Panc1 (cell line): ENCODE measurements around the gene PSIP1. TPM values are rescaled to one million over a fixed set of nuclear protein-coding genes. Genes with fewer than 3 reads are reported as not detected.

ENCODE experiments used
- ATAC-seq: fragments of 200-7000 bp; cut with Tn5 transposase; 2 replicates; pipeline ENCODE4 v1.9.1; 2020; ENCODE audit warnings: mild to moderate bottlenecking, moderate library complexity
- BruUV-seq: library from RNA; stranded (reverse); fragments of 400-500 nt; replicated peaks from 2 replicates; lab custom pipeline; 2021; lab: Mats Ljungman, UMichigan
- CTCF ChIA-PET: fragments of 300-600 bp; sonication (Branson Sonifier 250); formaldehyde crosslinking; loops from one replicate; lab custom pipeline; 2022; ENCODE audit warnings: antibody characterized with exemption; lab: Charles Lee
- POLR2A ChIA-PET: fragments of 300-600 bp; sonication (Branson Sonifier 250); formaldehyde crosslinking; loops from one replicate; lab custom pipeline; 2022; ENCODE audit warnings: antibody characterized with exemption; lab: Charles Lee
- DNase-seq: peaks from one replicate; pipeline ENCODE4 v3.0.0-alpha.2; 2010; ENCODE audit warnings: low read depth, low spot score
- H3K27ac ChIP-seq: 2 replicates; pipeline ENCODE4 v1.5.1; 2011; ENCODE audit warnings: mild to moderate bottlenecking, low read length, inconsistent platforms
- H3K27me3 ChIP-seq: fragments of 200-500 bp; sonication (Bioruptor generic); 2 replicates; pipeline ENCODE4 v1.6.0; 2014; ENCODE audit warnings: low read length, inconsistent platforms; ENCODE audit not compliant: control insufficient read depth, insufficient read depth
- H3K36me3 ChIP-seq: fragments of 200-500 bp; sonication (Bioruptor generic); 2 replicates; pipeline ENCODE4 v1.5.1; 2014; ENCODE audit warnings: inconsistent platforms, mild to moderate bottlenecking, low read length, moderate library complexity; ENCODE audit not compliant: control insufficient read depth, insufficient read depth
- H3K4me1 ChIP-seq: 2 replicates; pipeline ENCODE4 v1.5.1; 2011; ENCODE audit warnings: inconsistent platforms, mild to moderate bottlenecking, low read length, moderate library complexity; ENCODE audit not compliant: control insufficient read depth, insufficient read depth
- H3K4me3 ChIP-seq, 2 experiments: 2 replicates each; pipeline ENCODE4 v1.5.1; 2011 to 2012; ENCODE audit warnings: low read depth in 2 of 2, low read length in 2 of 2, mild to moderate bottlenecking in 2 of 2, inconsistent platforms in 1 of 2, moderate library complexity in 1 of 2
- H3K9me3 ChIP-seq: fragments of 200-500 bp; sonication (Bioruptor generic); 2 replicates; pipeline ENCODE4 v1.5.1; 2014; ENCODE audit warnings: low read depth, mild to moderate bottlenecking, inconsistent platforms, low read length, moderate library complexity; ENCODE audit not compliant: control insufficient read depth, insufficient read depth
- CTCF ChIP-seq: fragments of 450-650 bp; IDR thresholded peaks from 2 replicates; pipeline ENCODE4 v1.5.1; 2017; ENCODE audit warnings: mild to moderate bottlenecking
- POLR2AphosphoS5 ChIP-seq: IDR thresholded peaks from 2 replicates; pipeline ENCODE4 v1.6.1; 2012; ENCODE audit warnings: mild to moderate bottlenecking, low read depth, low read length, moderate library complexity
- REST ChIP-seq, 2 experiments: IDR thresholded peaks; 2 replicates each; pipeline ENCODE4 v1.6.1; 2011 to 2012; ENCODE audit warnings: low read depth in 2 of 2, control low read depth in 1 of 2, low read length in 1 of 2, mild to moderate bottlenecking in 1 of 2, moderate library complexity in 1 of 2; ENCODE audit not compliant: insufficient read depth in 1 of 2
- SIN3A ChIP-seq: IDR thresholded peaks from 2 replicates; pipeline ENCODE4 v1.6.1; 2012; ENCODE audit warnings: low read depth, mild to moderate bottlenecking, low read length, moderate library complexity, borderline replicate concordance; ENCODE audit not compliant: insufficient read depth
- TCF7L2 ChIP-seq: IDR thresholded peaks from 2 replicates; pipeline ENCODE4 v1.6.1; 2011; ENCODE audit warnings: mild to moderate bottlenecking, low read depth, low read length, inconsistent platforms
- in situ Hi-C: cut with HindIII; loops from 2 replicates; pipeline ENCODE4 v1.10.0; 2016; ENCODE audit warnings: low sequenced_read_pairs, low pct_unique_long_range_greater_than_20kb
- intact Hi-C: fragments of 100-400 bp; cut with micrococcal nuclease; formaldehyde crosslinking; loops from one replicate; pipeline ENCODE4 v1.10.0; 2022; ENCODE audit not compliant: unreplicated experiment
- total RNA-seq: library from RNA; stranded (reverse); gene quantifications from one replicate; pipeline ENCODE4 v1.2.1, GENCODE V29; 2021; ENCODE audit not compliant: unreplicated experiment

PSIP1 gene
- total RNA-seq, 1 experiment from 2014 or later = 30.4 TPM

GRCh38 chr9:15524845-15525455 is 14.2 kb upstream of the PSIP1 start:
- no peaks in the 10 kb centered on the region for H3K4me1 ChIP-seq
- H3K27ac ChIP-seq = no peak overlapping the region
- intact Hi-C loops = no loop called here
- BruUV-seq = no TSS peak
- ATAC-seq (no peak), DNase-seq (no peak)
- H3K4me3 ChIP-seq = no peak overlapping the region
- ChIA-PET POLR2A (no interaction called here), CTCF (no interaction called here)
- no peaks in the 10 kb centered on the region for H3K9me3 ChIP-seq
- TF ChIP-seq TCF7L2 (no peak), REST (IDR thresholded peaks at IDR 0.05; ENCODE audit: insufficient read depth in 1 of 2, low read depth in 2 of 2, low read length in 1 of 2) (no peak), SIN3A (no peak), CTCF (no peak), POLR2AphosphoS5 (no peak)
- H3K36me3 ChIP-seq = no peaks in the 10 kb centered on the region
- no peaks in the 10 kb centered on the region for H3K27me3 ChIP-seq
- in situ Hi-C loops = no loop called here

- DNase-seq (no peak), ATAC-seq (no peak)
- no TSS peak for BruUV-seq
- in situ Hi-C loops = no loop called here
- ChIA-PET POLR2A (no interaction called here), CTCF (no interaction called here)
- Histone ChIP-seq H3K4me3 (no peak overlapping the region), H3K36me3 (no peaks in the 10 kb centered on the region), H3K27ac (no peak overlapping the region), H3K27me3 (no peaks in the 10 kb centered on the region), H3K9me3 (no peaks in the 10 kb centered on the region), H3K4me1 (no peaks in the 10 kb centered on the region)
- TF ChIP-seq CTCF = no peak
- no peak for TF ChIP-seq SIN3A
- intact Hi-C loops = no loop called here
Observed at GRCh38 chr9:15522130-15522755, 11.5 kb upstream of the PSIP1 start.
